BE2C (cell line): ENCODE data around the gene HPCAL1.

ENCODE experiments used
- DNase-seq: peaks from one replicate; pipeline ENCODE4 v3.0.0-alpha.2; 2020
- H3K27me3 ChIP-seq: fragments of 250-450 bp; sonication (Bioruptor Pico); 2 replicates; pipeline ENCODE4 v1.5.1; 2020; ENCODE audit warnings: mild to moderate bottlenecking
- H3K36me3 ChIP-seq: fragments of 250-450 bp; sonication (Bioruptor Pico); 2 replicates; pipeline ENCODE4 v1.5.1; 2020; ENCODE audit warnings: mild to moderate bottlenecking
- H3K4me1 ChIP-seq: fragments of 250-450 bp; sonication (Bioruptor Pico); 2 replicates; pipeline ENCODE4 v1.5.1; 2020
- H3K4me3 ChIP-seq: 2 replicates; pipeline ENCODE4 v1.5.1; 2011; ENCODE audit warnings: low read depth, low read length
- H3K9me3 ChIP-seq: fragments of 250-450 bp; sonication (Bioruptor Pico); 2 replicates; pipeline ENCODE4 v1.5.1; 2020
- TF ChIP-seq, protein P1 (sequence below): IDR thresholded peaks from 2 replicates; pipeline ENCODE4 v1.5.1; 2012; ENCODE audit warnings: mild to moderate bottlenecking, low read depth, low read length

Gene HPCAL1

GRCh38 chr2:10435820-10436204, 133.1 kb downstream of the HPCAL1 start:
- H3K36me3 ChIP-seq, result peaks cover 19% of the 10 kb centered on the region
- TF ChIP-seq, protein P1, sequence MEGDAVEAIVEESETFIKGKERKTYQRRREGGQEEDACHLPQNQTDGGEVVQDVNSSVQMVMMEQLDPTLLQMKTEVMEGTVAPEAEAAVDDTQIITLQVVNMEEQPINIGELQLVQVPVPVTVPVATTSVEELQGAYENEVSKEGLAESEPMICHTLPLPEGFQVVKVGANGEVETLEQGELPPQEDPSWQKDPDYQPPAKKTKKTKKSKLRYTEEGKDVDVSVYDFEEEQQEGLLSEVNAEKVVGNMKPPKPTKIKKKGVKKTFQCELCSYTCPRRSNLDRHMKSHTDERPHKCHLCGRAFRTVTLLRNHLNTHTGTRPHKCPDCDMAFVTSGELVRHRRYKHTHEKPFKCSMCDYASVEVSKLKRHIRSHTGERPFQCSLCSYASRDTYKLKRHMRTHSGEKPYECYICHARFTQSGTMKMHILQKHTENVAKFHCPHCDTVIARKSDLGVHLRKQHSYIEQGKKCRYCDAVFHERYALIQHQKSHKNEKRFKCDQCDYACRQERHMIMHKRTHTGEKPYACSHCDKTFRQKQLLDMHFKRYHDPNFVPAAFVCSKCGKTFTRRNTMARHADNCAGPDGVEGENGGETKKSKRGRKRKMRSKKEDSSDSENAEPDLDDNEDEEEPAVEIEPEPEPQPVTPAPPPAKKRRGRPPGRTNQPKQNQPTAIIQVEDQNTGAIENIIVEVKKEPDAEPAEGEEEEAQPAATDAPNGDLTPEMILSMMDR, result no peak
- no peaks in the 10 kb centered on the region for H3K27me3 ChIP-seq
- no peak for DNase-seq
- no peak overlapping the region for H3K4me3 ChIP-seq
- H3K4me1 ChIP-seq, result no peaks in the 10 kb centered on the region
- H3K9me3 ChIP-seq, result no peaks in the 10 kb centered on the region

DNA sequence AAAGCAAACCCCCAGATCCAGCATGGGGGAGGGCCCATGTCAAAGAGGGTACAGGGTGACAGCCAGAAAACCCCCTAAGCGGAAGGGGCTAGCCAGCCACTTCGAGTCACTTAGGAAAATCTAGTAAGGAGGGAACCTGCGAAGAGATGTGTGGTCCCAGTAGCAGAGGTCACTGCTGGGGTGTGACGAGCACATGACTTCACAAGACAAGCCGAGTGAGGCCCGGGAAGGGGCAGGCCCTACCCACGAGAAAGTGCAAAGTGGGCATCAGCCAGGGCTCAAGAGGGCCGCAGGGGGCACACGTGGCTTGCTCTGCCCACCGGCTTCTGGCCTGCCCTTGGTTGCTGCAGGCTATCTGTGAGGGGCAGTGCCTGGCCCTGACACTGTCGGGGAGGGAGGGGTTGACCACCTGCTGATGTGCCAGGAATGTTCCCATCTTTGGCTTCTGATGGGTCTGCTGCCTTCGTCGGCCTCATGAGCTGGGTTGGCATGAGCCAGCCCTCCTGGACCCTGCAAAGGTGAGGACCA, 133.9 kb downstream of the HPCAL1 start:
- Histone ChIP-seq H3K4me1 (no peaks in the 10 kb centered on the region), H3K9me3 (no peaks in the 10 kb centered on the region), H3K4me3 (no peak overlapping the region), H3K27me3 (no peaks in the 10 kb centered on the region), H3K36me3 (peaks cover 27% of the 10 kb centered on the region)
- TF ChIP-seq, protein P1, result no peak
- DNase-seq, result no peak

GRCh38 chr2:10437806-10438205, 135.1 kb downstream of the HPCAL1 start:
- no peaks in the 10 kb centered on the region for H3K4me1 ChIP-seq
- H3K27me3 ChIP-seq, result no peaks in the 10 kb centered on the region
- TF ChIP-seq, protein P1, result no peak
- no peaks in the 10 kb centered on the region for H3K9me3 ChIP-seq
- DNase-seq, result no peak
- H3K4me3 ChIP-seq, result no peak overlapping the region
- H3K36me3 ChIP-seq, result peaks cover 39% of the 10 kb centered on the region

- no peaks in the 10 kb centered on the region for H3K27me3 ChIP-seq
- TF ChIP-seq, protein P1, result no peak
- DNase-seq, result no peak
- H3K36me3 ChIP-seq, result peaks cover 48% of the 10 kb centered on the region
- H3K4me1 ChIP-seq, result no peaks in the 10 kb centered on the region
- H3K4me3 ChIP-seq, result no peak overlapping the region
- no peaks in the 10 kb centered on the region for H3K9me3 ChIP-seq
These were observed 136.0 kb downstream of the HPCAL1 start for GRCh38 chr2:10438688-10439087.

DNA sequence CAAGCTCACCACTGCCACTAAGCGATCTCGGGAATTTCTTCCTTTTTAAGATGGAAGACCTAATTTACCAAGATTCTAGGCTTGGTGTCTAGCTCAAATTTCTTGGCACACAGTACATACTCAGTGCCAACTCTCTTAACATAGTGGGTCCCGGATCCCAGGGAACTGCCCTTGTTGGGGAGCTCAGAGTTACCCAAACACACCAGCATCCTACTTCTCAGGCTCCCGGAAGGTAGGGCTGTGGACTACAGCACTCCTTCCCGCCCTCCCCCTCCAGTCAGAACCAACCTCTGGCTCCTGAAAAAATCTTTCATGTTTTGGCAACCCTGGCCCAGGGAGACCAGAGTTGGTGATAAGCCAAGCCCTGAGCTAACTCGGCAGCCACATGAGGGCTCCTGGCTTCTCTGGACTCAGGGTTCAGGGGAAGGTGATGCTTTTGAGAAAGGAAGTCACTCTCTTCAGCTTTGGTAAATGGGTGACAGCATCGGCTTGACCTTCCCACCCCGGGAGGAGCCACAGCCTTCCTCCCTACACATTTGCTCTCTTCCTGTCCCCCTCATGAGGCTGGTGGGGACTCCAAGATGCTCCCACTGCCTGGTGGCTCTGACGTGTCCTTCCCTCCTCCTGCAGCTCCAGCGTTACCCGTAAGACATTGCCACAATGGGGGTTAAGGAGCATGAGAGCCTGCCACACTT, 136.6 kb downstream of the HPCAL1 start:
- Histone ChIP-seq H3K36me3 (peaks cover 54% of the 10 kb centered on the region), H3K4me1 (no peaks in the 10 kb centered on the region), H3K9me3 (no peaks in the 10 kb centered on the region), H3K4me3 (no peak overlapping the region), H3K27me3 (no peaks in the 10 kb centered on the region)
- no peak for DNase-seq
- TF ChIP-seq, protein P1, result no peak

GRCh38 chr2:10439971-10440370, 137.3 kb downstream of the HPCAL1 start:
- Histone ChIP-seq H3K4me1 (no peaks in the 10 kb centered on the region), H3K9me3 (no peaks in the 10 kb centered on the region), H3K4me3 (no peak overlapping the region), H3K36me3 (peaks cover 61% of the 10 kb centered on the region), H3K27me3 (no peaks in the 10 kb centered on the region)
- no peak for DNase-seq
- TF ChIP-seq, protein P1, result no peak
